Measurements from ENCODE around the gene RAB5B. TPM values are rescaled to one million over a fixed set of nuclear protein-coding genes. Genes with fewer than 3 reads are reported as not detected.

The RAB5B gene
- total and polyA plus RNA-seq, 2 experiments from 2014 or later: 79.1 to 103 TPM

Other genes starting within 250 kb of the RAB5B start
- 1,401 and 1,504 TPM in 2 replicates for gene CD63, start 245.1 kb upstream of the RAB5B start, total RNA-seq
- 2,624 and 2,749 TPM in 2 replicates for gene CD63, start 245.1 kb upstream of the RAB5B start, polyA plus RNA-seq
- 7.9 and 10.8 TPM in 2 replicates for gene GDF11, start 231.0 kb upstream of the RAB5B start, total RNA-seq
- 3.7 and 4.1 TPM in 2 replicates for gene GDF11, start 231.0 kb upstream of the RAB5B start, polyA plus RNA-seq
- gene SARNP, start 156.4 kb upstream of the RAB5B start, total RNA-seq: 84.2 and 118 TPM in 2 replicates
- 103 and 117 TPM in 2 replicates for gene SARNP, start 156.4 kb upstream of the RAB5B start, polyA plus RNA-seq
- 28.6 and 34.2 TPM in 2 replicates for gene ORMDL2, start 156.0 kb upstream of the RAB5B start, total RNA-seq
- gene ORMDL2, start 156.0 kb upstream of the RAB5B start, polyA plus RNA-seq: 93.0 and 106 TPM in 2 replicates
- gene DNAJC14, start 144.5 kb upstream of the RAB5B start, total RNA-seq: 29.4 and 43.4 TPM in 2 replicates
- gene DNAJC14, start 144.5 kb upstream of the RAB5B start, polyA plus RNA-seq: 24.5 and 26.5 TPM in 2 replicates
- gene MMP19, start 131.1 kb upstream of the RAB5B start, total RNA-seq: 6.1 and 6.4 TPM in 2 replicates
- gene MMP19, start 131.1 kb upstream of the RAB5B start, polyA plus RNA-seq: 10.8 and 16.4 TPM in 2 replicates
- gene PYM1, start 46.2 kb upstream of the RAB5B start, total RNA-seq: 33.7 and 44.5 TPM in 2 replicates
- gene PYM1, start 46.2 kb upstream of the RAB5B start, polyA plus RNA-seq: 39.9 and 51.1 TPM in 2 replicates
- 25.3 and 27.0 TPM in 2 replicates for gene DGKA, start 42.9 kb upstream of the RAB5B start, total RNA-seq
- gene DGKA, start 42.9 kb upstream of the RAB5B start, polyA plus RNA-seq: 25.4 and 25.9 TPM in 2 replicates
- 8.6 and 15.3 TPM in 2 replicates for gene PMEL, start 8.0 kb upstream of the RAB5B start, total RNA-seq
- gene PMEL, start 8.0 kb upstream of the RAB5B start, polyA plus RNA-seq: 27.9 and 34.2 TPM in 2 replicates
- 26.6 and 31.1 TPM in 2 replicates for gene CDK2, start 7.2 kb upstream of the RAB5B start, total RNA-seq
- gene CDK2, start 7.2 kb upstream of the RAB5B start, polyA plus RNA-seq: 23.9 and 25.8 TPM in 2 replicates
- gene SUOX, start 23.2 kb downstream of the RAB5B start, total RNA-seq: 26.9 and 30.2 TPM in 2 replicates
- gene SUOX, start 23.2 kb downstream of the RAB5B start, polyA plus RNA-seq: 19.7 and 25.6 TPM in 2 replicates
- 1.6 and 6.7 TPM in 2 replicates for gene IKZF4, start 47.0 kb downstream of the RAB5B start, total RNA-seq
- gene IKZF4, start 47.0 kb downstream of the RAB5B start, polyA plus RNA-seq: 3.5 and 5.3 TPM in 2 replicates
- 665 and 673 TPM in 2 replicates for gene RPS26, start 67.8 kb downstream of the RAB5B start, total RNA-seq
- 245 and 252 TPM in 2 replicates for gene RPS26, start 67.8 kb downstream of the RAB5B start, polyA plus RNA-seq
- gene ERBB3, start 106.1 kb downstream of the RAB5B start, total RNA-seq: 104 and 128 TPM in 2 replicates
- gene ERBB3, start 106.1 kb downstream of the RAB5B start, polyA plus RNA-seq: 56.1 and 69.0 TPM in 2 replicates
- gene PA2G4, start 130.5 kb downstream of the RAB5B start, total RNA-seq: 87.9 and 90.7 TPM in 2 replicates
- 102 and 109 TPM in 2 replicates for gene PA2G4, start 130.5 kb downstream of the RAB5B start, polyA plus RNA-seq
- gene RPL41, start 142.6 kb downstream of the RAB5B start, total RNA-seq: 2,379 and 2,801 TPM in 2 replicates
- gene RPL41, start 142.6 kb downstream of the RAB5B start, polyA plus RNA-seq: 2,115 and 2,240 TPM in 2 replicates
- 3.7 and 9.0 TPM in 2 replicates for gene ZC3H10, start 144.2 kb downstream of the RAB5B start, total RNA-seq
- gene ZC3H10, start 144.2 kb downstream of the RAB5B start, polyA plus RNA-seq: 2.2 and 5.7 TPM in 2 replicates
- gene ESYT1, start 154.2 kb downstream of the RAB5B start, total RNA-seq: 44.9 and 52.3 TPM in 2 replicates
- gene ESYT1, start 154.2 kb downstream of the RAB5B start, polyA plus RNA-seq: 40.0 and 43.8 TPM in 2 replicates
- gene MYL6B, start 178.5 kb downstream of the RAB5B start, total RNA-seq: 80.6 and 98.1 TPM in 2 replicates
- 82.2 and 83.9 TPM in 2 replicates for gene MYL6B, start 178.5 kb downstream of the RAB5B start, polyA plus RNA-seq
- 1,441 and 1,490 TPM in 2 replicates for gene MYL6, start 184.3 kb downstream of the RAB5B start, total RNA-seq
- gene MYL6, start 184.3 kb downstream of the RAB5B start, polyA plus RNA-seq: 2,273 and 2,387 TPM in 2 replicates
- gene SMARCC2, start 215.4 kb downstream of the RAB5B start, total RNA-seq: 34.8 and 37.4 TPM in 2 replicates
- 68.6 and 72.4 TPM in 2 replicates for gene SMARCC2, start 215.4 kb downstream of the RAB5B start, polyA plus RNA-seq
- gene RNF41, start 247.8 kb downstream of the RAB5B start, total RNA-seq: 47.6 and 66.4 TPM in 2 replicates
- 12.2 and 22.5 TPM in 2 replicates for gene RNF41, start 247.8 kb downstream of the RAB5B start, polyA plus RNA-seq